Smooth muscle cell (in vitro differentiated cells): ENCODE measurements around the gene R3HDM1. TPM values are rescaled to one million over a fixed set of nuclear protein-coding genes. Genes with fewer than 3 reads are reported as not detected.
A peak's percentile ranks its signal among the peaks of the same experiment; 100 is the strongest.
"Not testable (repeated sequence)": the region's sequence is repeated elsewhere in the genome, so short reads cannot be mapped to it uniquely, and the experiment has no call there.

ENCODE experiments used
- DNase-seq: peaks from one replicate; lab custom pipeline; 2025; ENCODE audit not compliant: unreplicated experiment; lab: John Stamatoyannopoulos, UW
- H2AFZ ChIP-seq: fragments of 200-600 bp; sonication (generic); 2 replicates; pipeline ENCODE4 v1.6.0; 2016; ENCODE audit warnings: antibody characterized with exemption, low read depth, mild to moderate bottlenecking
- H3F3A ChIP-seq: fragments of 200-600 bp; sonication (generic); 2 replicates; pipeline ENCODE4 v1.6.0; 2017; ENCODE audit warnings: antibody characterized with exemption, low read depth
- H3K27ac ChIP-seq: fragments of 200-600 bp; sonication (generic); 2 replicates; pipeline ENCODE4 v1.5.1; 2016; ENCODE audit warnings: low read depth, mild to moderate bottlenecking
- H3K27me3 ChIP-seq: fragments of 200-600 bp; sonication (generic); 2 replicates; pipeline ENCODE4 v1.6.1; 2016; ENCODE audit warnings: low read depth, mild to moderate bottlenecking
- H3K36me3 ChIP-seq: fragments of 200-600 bp; sonication (generic); 2 replicates; pipeline ENCODE4 v1.5.1; 2016; ENCODE audit warnings: low read depth
- H3K4me1 ChIP-seq: fragments of 200-600 bp; sonication (generic); 2 replicates; pipeline ENCODE4 v1.5.1; 2016; ENCODE audit warnings: low read depth
- H3K4me2 ChIP-seq: fragments of 200-600 bp; sonication (generic); 2 replicates; pipeline ENCODE4 v1.6.0; 2016; ENCODE audit warnings: mild to moderate bottlenecking
- H3K4me3 ChIP-seq: fragments of 200-600 bp; sonication (generic); 2 replicates; pipeline ENCODE4 v1.5.1; 2016; ENCODE audit warnings: mild to moderate bottlenecking
- H3K79me2 ChIP-seq: fragments of 200-600 bp; sonication (generic); 2 replicates; pipeline ENCODE4 v1.6.0; 2016; ENCODE audit warnings: low read depth, mild to moderate bottlenecking
- H3K9ac ChIP-seq: fragments of 200-600 bp; sonication (generic); 2 replicates; pipeline ENCODE4 v1.6.0; 2016; ENCODE audit warnings: low read depth
- H3K9me3 ChIP-seq: fragments of 200-600 bp; sonication (generic); replicated peaks from 2 replicates; pipeline ENCODE4 v1.5.1; 2016; ENCODE audit warnings: low read depth
- H4K20me1 ChIP-seq: fragments of 200-600 bp; sonication (generic); 2 replicates; pipeline ENCODE4 v1.6.0; 2016; ENCODE audit warnings: low read depth
- WGBS: methylation state at CpG from one replicate; pipeline ENCODE4 v1.1.7; 2016; ENCODE audit warnings: low lambda C conversion rate; 5-methylcytosine and 5-hydroxymethylcytosine counted together
- polyA plus RNA-seq: library from polyadenylated mRNA; unstranded; fragments of >200 nt; fragmentation: Nextera tagmentation; extraction: Ambion mirVana; gene quantifications from 2 replicates; pipeline ENCODE4 v1.2.1, GENCODE V29; 2016
- total RNA-seq: library from RNA; depleted of rRNA; stranded (reverse); fragments of >200 nt; gene quantifications from 2 replicates; pipeline ENCODE4 v1.2.3, GENCODE V29; 2014
- TF ChIP-seq, protein P1 (sequence below): fragments of 200-600 bp; sonication (generic); IDR thresholded peaks from 2 replicates; pipeline ENCODE4 v1.5.1; 2017; ENCODE audit warnings: borderline replicate concordance, mild to moderate bottlenecking, antibody characterized with exemption; ENCODE audit not compliant: insufficient read depth, poor library complexity, severe bottlenecking

R3HDM1 gene
- total and polyA plus RNA-seq, 2 experiments from 2014 or later: 14.2 to 20.6 TPM

DNA sequence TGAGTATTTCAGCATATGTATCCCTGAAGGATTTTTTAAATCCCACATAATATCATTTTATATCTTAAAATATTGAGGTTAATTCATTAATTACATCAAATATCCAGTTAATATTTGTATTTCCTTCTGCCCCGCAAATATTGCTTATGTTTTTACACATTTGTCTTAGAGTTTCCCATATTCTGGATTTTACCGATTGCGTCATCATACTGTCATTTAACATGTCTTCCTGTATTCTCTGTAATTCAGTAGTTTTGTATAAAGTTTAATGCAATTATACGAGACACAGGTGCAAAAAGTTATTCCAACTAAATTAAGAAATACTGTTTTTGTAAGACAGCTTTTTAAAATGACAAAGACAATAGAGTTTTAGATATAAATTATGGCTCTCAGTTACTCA lies 176.9 kb downstream of the R3HDM1 start:
- Histone ChIP-seq H3K36me3 (no peaks in the 10 kb centered on the region), H4K20me1 (no peaks in the 10 kb centered on the region), H3K9me3 (no peaks in the 10 kb centered on the region), H3K79me2 (no peaks in the 10 kb centered on the region), H3K4me2 (no peak overlapping the region), H3K9ac (no peak overlapping the region), H3K27me3 (no peaks in the 10 kb centered on the region), H2AFZ (no peak overlapping the region), H3K4me1 (no peaks in the 10 kb centered on the region), H3F3A (no peaks in the 10 kb centered on the region), H3K4me3 (no peak overlapping the region), H3K27ac (no peak overlapping the region)
- TF ChIP-seq, protein P1, sequence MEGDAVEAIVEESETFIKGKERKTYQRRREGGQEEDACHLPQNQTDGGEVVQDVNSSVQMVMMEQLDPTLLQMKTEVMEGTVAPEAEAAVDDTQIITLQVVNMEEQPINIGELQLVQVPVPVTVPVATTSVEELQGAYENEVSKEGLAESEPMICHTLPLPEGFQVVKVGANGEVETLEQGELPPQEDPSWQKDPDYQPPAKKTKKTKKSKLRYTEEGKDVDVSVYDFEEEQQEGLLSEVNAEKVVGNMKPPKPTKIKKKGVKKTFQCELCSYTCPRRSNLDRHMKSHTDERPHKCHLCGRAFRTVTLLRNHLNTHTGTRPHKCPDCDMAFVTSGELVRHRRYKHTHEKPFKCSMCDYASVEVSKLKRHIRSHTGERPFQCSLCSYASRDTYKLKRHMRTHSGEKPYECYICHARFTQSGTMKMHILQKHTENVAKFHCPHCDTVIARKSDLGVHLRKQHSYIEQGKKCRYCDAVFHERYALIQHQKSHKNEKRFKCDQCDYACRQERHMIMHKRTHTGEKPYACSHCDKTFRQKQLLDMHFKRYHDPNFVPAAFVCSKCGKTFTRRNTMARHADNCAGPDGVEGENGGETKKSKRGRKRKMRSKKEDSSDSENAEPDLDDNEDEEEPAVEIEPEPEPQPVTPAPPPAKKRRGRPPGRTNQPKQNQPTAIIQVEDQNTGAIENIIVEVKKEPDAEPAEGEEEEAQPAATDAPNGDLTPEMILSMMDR: no peak
- 98% methylated on average over 4 of the region's 4 CpGs for WGBS
- DNase-seq: no peak

DNA sequence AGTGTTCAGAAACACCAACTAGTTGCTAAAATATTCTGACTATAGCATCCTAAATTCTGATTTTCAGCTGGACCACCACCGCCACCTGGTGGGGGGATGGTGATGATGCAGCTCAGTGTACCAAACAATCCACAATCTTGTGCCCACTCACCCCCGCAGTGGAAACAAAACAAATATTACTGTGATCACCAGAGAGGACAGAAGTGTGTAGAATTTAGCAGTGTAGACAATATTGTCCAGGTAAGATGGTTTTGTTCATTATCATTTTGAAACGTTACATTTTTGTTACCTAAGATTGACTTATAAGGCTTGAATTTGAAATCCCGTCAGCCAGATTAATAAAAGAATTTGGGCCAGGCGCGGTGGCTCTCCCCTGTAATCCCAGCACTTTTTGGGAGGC lies 178.7 kb downstream of the R3HDM1 start:
- Histone ChIP-seq H3K9me3 (no peaks in the 10 kb centered on the region), H2AFZ (no peak overlapping the region), H3K4me1 (no peaks in the 10 kb centered on the region), H3F3A (no peaks in the 10 kb centered on the region), H3K36me3 (no peaks in the 10 kb centered on the region), H3K4me3 (no peak overlapping the region), H3K27me3 (no peaks in the 10 kb centered on the region), H3K27ac (no peak overlapping the region), H3K4me2 (no peak overlapping the region), H4K20me1 (no peaks in the 10 kb centered on the region), H3K79me2 (no peaks in the 10 kb centered on the region), H3K9ac (no peak overlapping the region)
- peak; percentile 6 for DNase-seq
- 73% methylated on average over 6 of the region's 6 CpGs for WGBS
- TF ChIP-seq, protein P1: peak; percentile 97

GRCh38 chr2:135715086-135715485 lies 183.8 kb downstream of the R3HDM1 start:
- not testable (repeated sequence) for H3K9ac ChIP-seq, H3K36me3 ChIP-seq, H3K4me2 ChIP-seq, DNase-seq, H3K9me3 ChIP-seq, H4K20me1 ChIP-seq, H3F3A ChIP-seq, H3K27ac ChIP-seq, H3K79me2 ChIP-seq, H3K4me1 ChIP-seq, H3K4me3 ChIP-seq, H2AFZ ChIP-seq, H3K27me3 ChIP-seq
- 100% methylated on average over 9 of the region's 9 CpGs for WGBS

- 79% methylated on average over 2 of the region's 2 CpGs for WGBS
- no peak overlapping the region for H3K4me2 ChIP-seq
- no peak overlapping the region for H3K9ac ChIP-seq
- no peaks in the 10 kb centered on the region for H4K20me1 ChIP-seq
- no peak overlapping the region for H2AFZ ChIP-seq
- H3K4me3 ChIP-seq: no peak overlapping the region
- DNase-seq: no peak
- H3K9me3 ChIP-seq: no peaks in the 10 kb centered on the region
- H3K27ac ChIP-seq: no peak overlapping the region
- no peaks in the 10 kb centered on the region for H3F3A ChIP-seq
- no peaks in the 10 kb centered on the region for H3K27me3 ChIP-seq
- no peaks in the 10 kb centered on the region for H3K36me3 ChIP-seq
- TF ChIP-seq, protein P1: no peak
- no peaks in the 10 kb centered on the region for H3K79me2 ChIP-seq
- no peaks in the 10 kb centered on the region for H3K4me1 ChIP-seq
Observed at GRCh38 chr2:135728064-135728743, 196.9 kb downstream of the R3HDM1 start.
